Esophagus squamous epithelium (tissue), 5 donors: ENCODE data around the gene MRPS14. TPM values are rescaled to one million over a fixed set of nuclear protein-coding genes. Genes with fewer than 3 reads are reported as not detected.
"Not testable (repeated sequence)": the region's sequence is repeated elsewhere in the genome, so short reads cannot be mapped to it uniquely, and the experiment has no call there.

Source experiments
- DNase-seq: peaks from one replicate; lab custom pipeline; 2025; lab: John Stamatoyannopoulos, UW
- H3K27ac ChIP-seq, 4 donors: fragments of 200-600 bp; sonication (generic); one replicate each; pipeline ENCODE4 v1.5.1; 2016 to 2019; ENCODE audit warnings: mild to moderate bottlenecking in 1 of 4
- H3K27me3 ChIP-seq, 4 donors: fragments of 200-600 bp; sonication (generic); 1 replicate in 3 of 4; 2 replicates in 1 of 4; pipeline versions ENCODE4 v1.5.1 to v1.6.0; 2017 to 2021; ENCODE audit warnings: antibody characterized with exemption in 1 of 4
- H3K36me3 ChIP-seq, 3 donors: fragments of 200-600 bp; sonication (generic); one replicate each; pipeline ENCODE4 v1.5.1; 2016 to 2019
- H3K4me1 ChIP-seq, 3 donors: fragments of 200-600 bp; sonication (generic); one replicate each; pipeline ENCODE4 v1.5.1; 2017 to 2019
- H3K4me3 ChIP-seq, 4 donors: fragments of 200-600 bp; sonication (generic); 1 replicate in 3 of 4; 2 replicates in 1 of 4; pipeline ENCODE4 v1.5.1; 2016 to 2019; ENCODE audit warnings: mild to moderate bottlenecking in 2 of 4, moderate library complexity in 1 of 4
- H3K9me3 ChIP-seq, 3 donors: fragments of 200-600 bp; sonication (generic); one replicate each; pipeline ENCODE4 v1.5.1; 2016 to 2019
- CTCF ChIP-seq, 6 experiments: fragments of 450-650 bp in 4 of 6; fragments of 200-600 bp in 2 of 6; sonication (generic) in 2 of 6; IDR thresholded peaks; one replicate each; pipeline ENCODE4 v1.5.1; 2016 to 2019; ENCODE audit warnings: antibody characterized with exemption in 6 of 6, mild to moderate bottlenecking in 4 of 6, moderate library complexity in 4 of 6
- POLR2A ChIP-seq, 4 donors: fragments of 450-650 bp; IDR thresholded peaks; one replicate each; pipeline ENCODE4 v1.6.1; 2017; ENCODE audit warnings: antibody characterized with exemption in 4 of 4, mild to moderate bottlenecking in 4 of 4, moderate library complexity in 3 of 4
- WGBS, 2 donors: methylation state at CpG; one replicate each; pipeline ENCODE4 v1.1.5; 2018; 5-methylcytosine and 5-hydroxymethylcytosine counted together
- intact Hi-C: fragments of 100-400 bp; cut with DNase I; formaldehyde crosslinking; loops from one replicate; pipeline ENCODE4 v1.15.0; 2022
- total RNA-seq, 4 donors: library from RNA; depleted of rRNA; stranded (reverse); fragments of >200 nt; gene quantifications; one replicate each; pipeline ENCODE4 v1.1.0, GENCODE V29; 2016
- donor health status: DM: yes; HTN: yes; CAD: no.

MRPS14 gene
- total RNA-seq, 4 donors from 2014 or later, result 8.6 to 18.1 (median 15.4) TPM

DNA sequence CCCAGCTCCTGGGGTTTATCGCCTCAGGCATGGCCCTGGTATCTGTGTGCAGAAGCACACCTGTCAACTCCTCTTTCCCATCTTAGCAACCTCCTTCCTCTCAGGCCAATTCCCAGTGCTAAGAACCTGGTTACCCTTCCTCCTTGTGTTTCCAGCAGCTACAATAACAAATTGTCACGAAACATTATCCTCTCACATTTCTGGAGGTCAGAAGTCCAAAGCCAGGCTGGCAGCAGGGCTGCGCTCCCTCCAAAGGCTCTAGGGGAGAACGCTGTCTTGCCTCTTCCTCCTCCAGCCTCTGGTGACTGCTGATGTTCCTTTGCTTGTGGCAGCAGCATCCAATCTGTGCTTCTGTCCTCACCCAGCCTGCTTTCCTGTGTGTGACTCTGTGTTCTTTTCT, 10.7 kb upstream of the MRPS14 start:
- Histone ChIP-seq H3K9me3 (no peaks in the 10 kb centered on the region), H3K27me3 (no peaks in the 10 kb centered on the region), H3K36me3 (no peaks in the 10 kb centered on the region), H3K4me3 (no peak overlapping the region), H3K4me1 (peaks cover 0 to 4% (median 3%) of the 10 kb centered on the region in 3 donors), H3K27ac (no peak overlapping the region)
- no peak for DNase-seq
- no peak for TF ChIP-seq POLR2A (IDR thresholded peaks at IDR 0.05)
- no peak for TF ChIP-seq CTCF (IDR thresholded peaks at IDR 0.05)
- intact Hi-C loops, result loop anchor here (10.0 kb wide), 2 partner anchors 91 to 281 kb away; no protein-coding TSS in a partner anchor
- WGBS, 2 donors, result 73 to 81% methylated on average over 4 of the region's 4 CpGs

DNA sequence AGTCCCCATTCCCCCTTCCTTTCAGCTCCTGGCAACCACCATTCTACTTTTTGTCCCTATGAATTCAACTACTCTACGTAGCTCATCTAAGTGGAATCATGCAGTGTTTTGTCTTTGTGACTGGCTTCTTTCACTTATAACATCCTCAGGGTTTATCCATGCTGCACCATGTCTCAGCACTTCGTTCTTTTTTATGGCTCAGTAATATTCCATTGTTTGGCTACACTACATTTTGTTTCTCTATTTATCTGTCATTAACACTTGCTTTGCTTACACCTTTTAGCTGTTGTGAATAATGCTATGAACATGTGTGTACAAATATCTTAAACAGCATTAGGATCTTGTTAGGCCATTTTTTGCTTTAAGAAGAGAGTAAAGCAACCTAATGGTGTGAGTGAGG, 1.5 kb upstream of the MRPS14 start:
- no peak for DNase-seq
- intact Hi-C loops, result no loop called here

GRCh38 chr1:175023922-175024242, 657 bp upstream of the MRPS14 start:
- H3K27me3 ChIP-seq, intact Hi-C loops, H3K36me3 ChIP-seq, H3K9me3 ChIP-seq, DNase-seq: not testable (repeated sequence)
- 75 to 95% methylated on average over 2 of the region's 2 CpGs for WGBS, 2 donors
- Histone ChIP-seq H3K27ac (peak overlapping the region; percentile 88 to 91 (median 90)), H3K4me1 (peaks cover 0 to 22% (median 8%) of the 10 kb centered on the region in 3 donors), H3K4me3 (peak overlapping the region; percentile 80 to 96 (median 85))

More for the DNA sequence above, 1.5 kb upstream of the MRPS14 start:
- Histone ChIP-seq H3K9me3 (no peaks in the 10 kb centered on the region), H3K4me1 (peaks cover 0 to 26% (median 10%) of the 10 kb centered on the region in 3 donors), H3K27ac (no peak overlapping the region), H3K36me3 (no peaks in the 10 kb centered on the region), H3K4me3 (no peak overlapping the region), H3K27me3 (no peaks in the 10 kb centered on the region)
- 92 to 94% methylated on average over 2 of the region's 2 CpGs for WGBS, 2 donors
- TF ChIP-seq CTCF (IDR thresholded peaks at IDR 0.05) (no peak), POLR2A (IDR thresholded peaks at IDR 0.05) (no peak)

DNA sequence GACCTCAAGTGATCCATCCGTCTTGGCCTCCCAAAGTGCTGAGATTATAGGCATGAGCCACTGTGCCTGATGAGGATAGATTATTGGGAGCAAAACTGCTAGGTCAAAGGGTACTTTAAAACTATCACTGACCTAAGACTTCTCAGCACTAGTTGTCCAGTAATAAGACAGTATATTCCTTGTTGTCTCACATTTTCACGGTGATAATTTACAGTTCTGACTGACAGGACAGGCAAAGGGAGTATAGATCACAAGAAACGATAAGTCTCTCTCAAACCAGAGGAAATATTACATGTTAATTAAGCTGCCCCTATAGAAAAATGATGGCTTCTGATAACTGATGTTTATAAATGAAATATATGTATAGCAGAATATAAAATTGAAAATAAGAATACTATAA, 3.7 kb downstream of the MRPS14 start:
- Histone ChIP-seq H3K9me3 (no peaks in the 10 kb centered on the region), H3K27ac (no peak overlapping the region), H3K4me3 (no peak overlapping the region), H3K36me3 (peaks cover 0 to 48% (median 7%) of the 10 kb centered on the region in 3 donors), H3K4me1 (peaks cover 0 to 22% (median 8%) of the 10 kb centered on the region in 3 donors), H3K27me3 (no peaks in the 10 kb centered on the region)
- TF ChIP-seq POLR2A (IDR thresholded peaks at IDR 0.05) (no peak), CTCF (IDR thresholded peaks at IDR 0.05) (no peak)
- intact Hi-C loops, result no loop called here
- DNase-seq, result no peak
- WGBS, 2 donors, result 89 to 93% methylated on average over 3 of the region's 3 CpGs

- no peak for TF ChIP-seq POLR2A (IDR thresholded peaks at IDR 0.05)
- TF ChIP-seq CTCF (IDR thresholded peaks at IDR 0.05), result no peak
Measured at GRCh38 chr1:175015243-175015642, 8.0 kb downstream of the MRPS14 start.

GRCh38 chr1:175013445-175013844, 9.8 kb downstream of the MRPS14 start:
- Histone ChIP-seq H3K4me1 (no peaks in the 10 kb centered on the region), H3K4me3 (no peak overlapping the region), H3K27ac (no peak overlapping the region), H3K36me3 (peaks cover 0 to 100% (median 21%) of the 10 kb centered on the region in 3 donors), H3K9me3 (no peaks in the 10 kb centered on the region), H3K27me3 (no peaks in the 10 kb centered on the region)
- no peak for DNase-seq
- 40 to 59% methylated on average over 1 of the region's 1 CpG for WGBS, 2 donors
- intact Hi-C loops, result no loop called here
- TF ChIP-seq CTCF (IDR thresholded peaks at IDR 0.05) (no peak), POLR2A (IDR thresholded peaks at IDR 0.05) (no peak)

More at GRCh38 chr1:175015243-175015642, 8.0 kb downstream of the MRPS14 start:
- DNase-seq, result no peak
- Histone ChIP-seq H3K27ac (no peak overlapping the region), H3K4me1 (no peaks in the 10 kb centered on the region), H3K27me3 (no peaks in the 10 kb centered on the region), H3K4me3 (no peak overlapping the region), H3K9me3 (no peaks in the 10 kb centered on the region), H3K36me3 (peaks cover 0 to 91% (median 16%) of the 10 kb centered on the region in 3 donors)
- intact Hi-C loops, result no loop called here
- WGBS, 2 donors, result 92% methylated on average over 4 of the region's 4 CpGs
